ENCODE measurements around the gene ADCY7. TPM values are rescaled to one million over a fixed set of nuclear protein-coding genes. Genes with fewer than 3 reads are reported as not detected.

Gene ADCY7
- total RNA-seq, 1 experiment from 2014 or later = 5.9 TPM

GRCh38 chr16:50269769-50270509 lies 3.6 kb downstream of the ADCY7 start:
- no peak overlapping the region for H3K27ac Mint-ChIP-seq
- POLR2A ChIA-PET = no interaction called here
- TF ChIP-seq AFF4 (CRISPR knock-in tag; IDR thresholded peaks at IDR 0.05; ENCODE audit: borderline replicate concordance) (no peak), USF2 (CRISPR knock-in tag; IDR thresholded peaks at IDR 0.05) (no peak), MLX (CRISPR knock-in tag; IDR thresholded peaks at IDR 0.05) (no peak), ZNF138 (CRISPR knock-in tag; conservative IDR thresholded peaks at IDR 0.05) (no peak), HMGA2 (CRISPR knock-in tag; IDR thresholded peaks at IDR 0.05) (no peak), ETV6 (CRISPR knock-in tag; IDR thresholded peaks at IDR 0.05) (no peak), MXD4 (CRISPR knock-in tag; IDR thresholded peaks at IDR 0.05; ENCODE audit: borderline replicate concordance) (no peak), FOXP1 (CRISPR knock-in tag; IDR thresholded peaks at IDR 0.05; ENCODE audit: borderline replicate concordance) (no peak)
- no peak overlapping the region for H3K4me3 Mint-ChIP-seq
- no peaks in the 10 kb centered on the region for H3K9me3 Mint-ChIP-seq
- DNase-seq (ENCODE audit: low spot score) (no peak), ATAC-seq (no peak)
- H3K4me1 Mint-ChIP-seq = peaks cover 12% of the 10 kb centered on the region
- CTCF ChIA-PET = no interaction called here
- no peaks in the 10 kb centered on the region for H3K36me3 Mint-ChIP-seq
- H3K27me3 Mint-ChIP-seq (ENCODE audit: low read depth) = no peaks in the 10 kb centered on the region; the same call in 1 of the 2 replicates

- H3K4me1 Mint-ChIP-seq = peaks cover 9% of the 10 kb centered on the region
- H3K4me3 Mint-ChIP-seq = no peak overlapping the region
- POLR2A ChIA-PET = no interaction called here
- CTCF ChIA-PET = no interaction called here
- DNase-seq (ENCODE audit: low spot score) (no peak), ATAC-seq (no peak)
- no peaks in the 10 kb centered on the region for H3K36me3 Mint-ChIP-seq
- no peaks in the 10 kb centered on the region for H3K9me3 Mint-ChIP-seq
- no peak overlapping the region for H3K27ac Mint-ChIP-seq
- no peaks in the 10 kb centered on the region; the same call in 1 of the 2 replicates for H3K27me3 Mint-ChIP-seq (ENCODE audit: low read depth)
- no peak for TF ChIP-seq MAX (CRISPR knock-in tag; IDR thresholded peaks at IDR 0.05)
- TF ChIP-seq CTCF (IDR thresholded peaks at IDR 0.05) = no peak
- no peak for TF ChIP-seq USF1 (CRISPR knock-in tag; IDR thresholded peaks at IDR 0.05)
- TF ChIP-seq STAT6 (CRISPR knock-in tag; conservative IDR thresholded peaks at IDR 0.05; ENCODE audit: low read depth) = no peak
- TF ChIP-seq ERG (CRISPR knock-in tag; IDR thresholded peaks at IDR 0.05) = no peak
- TF ChIP-seq IRF2 (CRISPR knock-in tag; IDR thresholded peaks at IDR 0.05; ENCODE audit: borderline replicate concordance, low read depth) = no peak
- no peak for TF ChIP-seq USF2 (CRISPR knock-in tag; IDR thresholded peaks at IDR 0.05)
These were observed 4.3 kb downstream of the ADCY7 start for GRCh38 chr16:50270510-50271147.

Data from WTC11 (cell line).